ENCODE data around the gene RPGRIP1.
A peak's percentile ranks its signal among the peaks of the same experiment; 100 is the strongest.

GRCh38 chr14:21267886-21268616, 11.8 kb upstream of the RPGRIP1 start:
- TF ChIP-seq CTCF (conservative IDR thresholded peaks at IDR 0.05; ENCODE audit: low read depth, low read length), result no peak
- no peak; the same call in 1 of the 2 replicates for TF ChIP-seq POLR2A (IDR thresholded peaks at IDR 0.05; ENCODE audit: low read depth, low read length)
- peak; percentile 51; the same call in 1 of the 2 replicates for TF ChIP-seq MXI1 (IDR thresholded peaks at IDR 0.05; ENCODE audit: borderline replicate concordance, low read depth, low read length)

Data from IMR-90 (cell line).